HG03469 (cell line): Measurements from ENCODE around the gene POLR1A.

Experiments used
- ATAC-seq: cut with Tn5 transposase; IDR thresholded peaks from one replicate; pipeline ENCODE4 v1.9.1; 2021; ENCODE audit warnings: mild to moderate bottlenecking, moderate library complexity, moderate number of reproducible peaks; ENCODE audit not compliant: unreplicated experiment

POLR1A gene

GRCh38 chr2:86105252-86105968 lies at the start of gene POLR1A:
TSS of gene POLR1A (minus strand) at chr2:86105886. CDS start at chr2:86105776, 110 bp downstream.
- ATAC-seq = peak; percentile 39

DNA sequence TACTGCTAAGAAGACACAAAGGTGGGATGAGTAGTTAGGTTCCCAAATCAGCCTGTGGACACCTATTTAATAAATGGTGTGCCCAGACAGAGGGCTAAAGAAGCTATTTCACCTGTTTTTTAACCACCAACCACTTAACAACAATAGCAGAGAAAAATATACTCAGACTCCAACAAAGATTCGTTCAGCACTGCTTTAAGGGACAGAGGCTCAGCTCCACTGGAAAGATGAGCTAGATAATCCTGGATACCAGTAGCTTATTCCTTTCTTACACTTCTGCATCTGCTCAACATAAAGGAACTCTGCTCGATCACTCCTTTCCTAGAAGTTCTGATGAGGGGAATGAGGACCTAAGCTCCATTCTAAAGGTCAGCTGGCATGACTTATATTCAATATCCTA lies 44.8 kb upstream of the POLR1A start:
- no peak for ATAC-seq

DNA sequence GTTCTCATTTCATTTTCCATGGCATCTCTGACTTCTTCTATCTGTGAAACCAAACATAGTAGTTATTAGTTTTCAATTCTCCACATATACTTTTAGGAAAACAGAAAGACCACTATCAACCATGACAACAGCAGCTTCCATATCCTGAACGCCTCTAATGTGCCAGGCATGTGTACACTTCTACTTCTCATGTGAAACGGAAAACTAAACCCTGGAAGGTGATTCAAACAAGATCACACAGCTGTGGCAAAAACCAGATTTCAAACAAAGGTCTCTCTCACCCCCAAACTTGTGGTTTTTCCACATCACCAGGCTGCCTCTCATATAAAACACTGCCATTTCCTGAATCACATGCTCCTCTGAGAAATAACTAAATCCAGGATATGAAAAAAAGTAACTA lies 42.1 kb upstream of the POLR1A start:
- no peak for ATAC-seq

GRCh38 chr2:86143926-86144685 lies 38.4 kb upstream of the POLR1A start:
- ATAC-seq = no peak

GRCh38 chr2:86143307-86143706 lies 37.6 kb upstream of the POLR1A start:
- no peak for ATAC-seq

- ATAC-seq = no peak
These were observed 37.0 kb upstream of the POLR1A start for GRCh38 chr2:86142436-86143257.

DNA sequence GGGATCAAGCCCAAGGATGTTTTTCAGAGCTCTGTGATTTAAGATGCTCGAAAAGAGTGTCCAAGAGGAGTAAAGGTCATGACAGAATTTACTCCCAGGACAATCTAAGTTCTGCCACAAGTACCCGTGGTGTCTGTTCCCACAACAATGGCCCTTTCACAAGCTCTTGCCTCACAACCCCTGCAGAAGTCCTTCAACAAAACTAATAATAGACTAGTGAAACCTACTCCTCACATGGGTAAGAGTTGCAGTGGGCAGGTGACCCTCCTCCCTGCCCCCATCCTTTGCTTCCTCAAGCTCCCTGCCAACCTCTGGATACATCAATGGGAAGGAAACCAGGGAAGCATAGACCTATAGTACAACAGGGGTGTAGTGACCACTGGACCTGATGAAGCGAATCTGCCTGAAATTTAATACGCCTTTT lies 35.3 kb upstream of the POLR1A start:
- ATAC-seq = no peak

- no peak for ATAC-seq
These were observed 34.3 kb upstream of the POLR1A start for GRCh38 chr2:86139981-86140380.

DNA sequence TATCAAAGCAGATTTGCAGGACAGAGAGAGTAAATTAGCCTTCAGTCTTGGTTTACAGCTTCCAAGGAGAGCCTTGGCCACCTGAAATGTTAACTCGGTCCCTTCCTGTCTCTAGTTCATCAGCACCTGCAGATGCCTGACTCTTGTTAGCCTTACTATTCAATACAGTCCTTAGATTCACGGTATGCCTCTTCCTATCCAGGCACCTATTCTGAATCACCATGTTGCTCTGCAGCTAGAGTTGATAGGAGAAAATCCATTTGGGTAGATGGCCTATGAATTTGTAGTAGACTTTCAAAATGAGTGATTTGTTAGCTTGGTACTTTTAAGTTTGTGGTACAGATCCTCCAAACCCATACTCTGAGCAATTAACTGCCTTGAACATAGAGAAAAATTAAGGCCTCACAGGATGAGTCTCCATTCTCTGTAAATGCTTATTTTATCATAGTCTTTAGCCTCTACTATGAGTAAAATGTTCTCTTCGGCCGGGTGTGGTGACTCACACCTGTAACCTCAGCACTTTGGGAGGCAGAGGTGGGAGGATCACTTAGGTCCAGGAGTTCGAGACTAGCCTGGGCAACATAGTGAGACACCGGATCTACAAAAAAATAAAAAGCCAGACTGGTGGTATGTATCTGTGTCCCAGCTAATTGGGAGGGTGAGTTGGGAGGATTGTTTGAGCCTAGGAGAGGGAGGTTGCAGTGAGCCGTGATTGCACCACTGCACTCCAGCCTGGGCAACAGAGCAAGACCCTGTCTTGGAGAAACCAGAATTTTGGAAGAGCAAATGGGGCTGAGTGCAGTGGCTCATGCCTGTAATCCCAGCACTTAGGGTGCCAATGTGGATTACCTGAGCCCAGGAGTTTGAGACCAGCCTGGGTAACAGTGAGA lies 33.3 kb upstream of the POLR1A start:
- ATAC-seq = no peak

DNA sequence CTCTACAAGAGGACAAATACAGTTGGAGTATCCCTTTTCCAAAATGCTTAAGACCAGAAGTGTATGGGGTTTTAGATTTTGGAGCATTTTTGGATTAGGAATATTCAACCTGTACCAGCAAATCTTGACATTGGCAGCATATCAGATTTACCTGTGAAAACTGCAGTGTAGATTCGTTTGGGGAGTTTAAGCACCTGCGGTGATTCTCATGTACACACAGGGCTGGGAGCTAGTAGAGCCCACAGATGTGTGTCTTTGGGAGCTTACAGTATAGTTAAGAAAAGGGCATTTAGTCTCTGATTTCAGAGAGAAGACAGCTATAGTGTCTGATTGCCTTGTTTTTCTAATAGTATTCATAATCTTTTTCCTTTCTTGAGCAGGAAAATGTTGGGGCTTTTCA lies 30.5 kb upstream of the POLR1A start:
- no peak for ATAC-seq

DNA sequence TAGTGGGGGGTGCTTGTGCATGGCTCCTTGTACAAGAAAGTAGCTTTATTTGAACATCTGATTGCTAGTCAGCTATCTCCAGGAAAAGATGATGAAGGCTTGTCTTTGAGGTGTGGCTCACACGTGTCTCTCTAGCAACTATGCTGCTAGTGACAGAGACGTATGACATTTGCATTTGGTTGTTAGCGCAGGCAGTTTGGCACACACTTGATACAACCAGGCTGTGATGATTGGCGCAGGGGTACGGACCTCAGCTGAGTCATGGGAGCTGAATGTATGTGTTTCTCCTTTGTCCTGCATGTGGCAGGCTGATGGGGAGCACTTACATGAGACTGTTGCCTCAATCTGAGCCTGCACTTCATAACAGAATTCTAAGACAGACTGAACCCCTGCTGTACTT lies 30.0 kb upstream of the POLR1A start:
- ATAC-seq = no peak

DNA sequence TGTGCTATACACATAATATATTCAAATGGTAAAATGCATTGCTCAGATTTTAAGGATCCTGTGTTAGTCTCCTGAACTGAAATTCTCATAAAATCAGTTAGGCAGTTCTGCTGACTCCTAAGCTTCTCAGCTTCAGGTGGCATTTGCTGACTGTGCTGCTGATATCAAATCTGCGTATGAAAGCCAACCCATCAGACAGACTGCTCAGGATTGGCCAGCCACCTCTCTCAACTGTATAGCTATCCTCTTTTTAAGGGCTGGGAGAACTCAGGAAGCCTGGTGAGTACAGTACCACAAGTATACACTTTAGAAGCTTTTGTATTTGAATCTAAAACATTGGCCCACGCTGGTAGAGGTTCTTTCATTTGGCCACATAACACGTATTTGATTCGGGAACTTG lies 29.0 kb upstream of the POLR1A start:
- ATAC-seq = no peak

- ATAC-seq = no peak
These were observed 19.0 kb upstream of the POLR1A start for GRCh38 chr2:86124683-86125082.

- no peak for ATAC-seq
These were observed 17.7 kb upstream of the POLR1A start for GRCh38 chr2:86123328-86123925.

GRCh38 chr2:86118130-86118529 lies 12.4 kb upstream of the POLR1A start:
- no peak for ATAC-seq

DNA sequence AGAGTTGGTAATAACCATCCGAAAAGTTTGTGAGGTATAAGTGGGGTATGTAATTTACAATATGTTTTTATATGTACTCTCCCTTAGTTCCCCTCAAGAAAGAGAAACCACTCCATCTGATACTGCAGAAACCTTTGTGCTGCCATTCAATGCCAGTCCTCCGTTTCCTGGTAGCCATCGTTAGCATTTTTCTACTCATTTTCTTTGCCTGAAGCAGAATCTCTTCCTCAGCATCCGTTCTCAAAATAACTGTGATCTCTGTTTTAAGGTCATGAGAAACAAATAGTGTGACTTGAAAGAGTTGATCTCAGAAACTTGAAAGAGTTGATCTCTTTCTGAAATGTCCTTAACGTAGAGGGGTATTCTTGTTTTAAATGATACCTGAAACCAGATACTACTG lies 1.3 kb upstream of the POLR1A start:
- ATAC-seq = no peak

GRCh38 chr2:86105969-86106945 lies 571 bp upstream of the POLR1A start, which contains the start of gene PTCD3:
TSS of gene PTCD3 (plus strand) at chr2:86106235. CDS start at chr2:86106248, 13 bp downstream.
- peak; percentile 63 for ATAC-seq

- no peak for ATAC-seq
These were observed 3.5 kb downstream of the POLR1A start for GRCh38 chr2:86102157-86102556.

GRCh38 chr2:86097913-86098312 lies 7.8 kb downstream of the POLR1A start:
- ATAC-seq = no peak
